ENCODE measurements around the gene SLC35F2. TPM values are rescaled to one million over a fixed set of nuclear protein-coding genes. Genes with fewer than 3 reads are reported as not detected.

Gene SLC35F2
- total RNA-seq, 1 donor from 2014 or later = 38.0 TPM

GRCh38 chr11:107856981-107857517 is 1.5 kb downstream of the SLC35F2 start:
- Mint-ChIP-seq H3K36me3 (ENCODE audit: low read depth) (peaks cover 8% of the 10 kb centered on the region), H3K4me1 (ENCODE audit: low read depth) (peaks cover 26% of the 10 kb centered on the region), H3K9me3 (no peaks in the 10 kb centered on the region), H3K27ac (no peak overlapping the region), H3K4me3 (peak overlapping the region; percentile 95), H3K27me3 (ENCODE audit: insufficient read depth) (peaks cover 4% of the 10 kb centered on the region)
- intact Hi-C loops (cut with micrococcal nuclease) = loop anchor here (5.0 kb wide), 3 partner anchors 265 to 610 kb away; partner anchors contain the start of genes ACAT1, ATM, C11orf65 and NPAT
- no peak for DNase-seq (ENCODE audit: low spot score)

- H3K27me3 Mint-ChIP-seq (ENCODE audit: insufficient read depth) = peaks cover 4% of the 10 kb centered on the region
- peak overlapping the region; percentile 95 for H3K4me3 Mint-ChIP-seq
- H3K36me3 Mint-ChIP-seq (ENCODE audit: low read depth) = peaks cover 8% of the 10 kb centered on the region
- intact Hi-C loops (cut with micrococcal nuclease) = loop anchor here (5.0 kb wide), 3 partner anchors 266 to 611 kb away; partner anchors contain the start of genes ACAT1, ATM, C11orf65 and NPAT
- H3K4me1 Mint-ChIP-seq (ENCODE audit: low read depth) = peaks cover 32% of the 10 kb centered on the region
- no peaks in the 10 kb centered on the region for H3K9me3 Mint-ChIP-seq
- no peak overlapping the region for H3K27ac Mint-ChIP-seq
- no peak for DNase-seq (ENCODE audit: low spot score)
Observed at GRCh38 chr11:107856180-107856980, 2.2 kb downstream of the SLC35F2 start.

GRCh38 chr11:107853070-107853469 is 5.5 kb downstream of the SLC35F2 start:
- peaks cover 21% of the 10 kb centered on the region for H3K4me1 Mint-ChIP-seq (ENCODE audit: low read depth)
- H3K27me3 Mint-ChIP-seq (ENCODE audit: insufficient read depth) = no peaks in the 10 kb centered on the region
- peaks cover 8% of the 10 kb centered on the region for H3K36me3 Mint-ChIP-seq (ENCODE audit: low read depth)
- intact Hi-C loops (cut with micrococcal nuclease) = no loop called here
- no peak overlapping the region for H3K27ac Mint-ChIP-seq
- H3K9me3 Mint-ChIP-seq = no peaks in the 10 kb centered on the region
- no peak for DNase-seq (ENCODE audit: low spot score)
- no peak overlapping the region for H3K4me3 Mint-ChIP-seq

GRCh38 chr11:107851704-107852310 is 6.8 kb downstream of the SLC35F2 start:
- intact Hi-C loops (cut with micrococcal nuclease) = no loop called here
- Mint-ChIP-seq H3K27me3 (ENCODE audit: insufficient read depth) (no peaks in the 10 kb centered on the region), H3K9me3 (no peaks in the 10 kb centered on the region), H3K4me1 (ENCODE audit: low read depth) (peaks cover 26% of the 10 kb centered on the region), H3K36me3 (ENCODE audit: low read depth) (peaks cover 8% of the 10 kb centered on the region), H3K4me3 (no peak overlapping the region), H3K27ac (no peak overlapping the region)
- DNase-seq (ENCODE audit: low spot score) = no peak

GRCh38 chr11:107849790-107850189 is 8.8 kb downstream of the SLC35F2 start:
- intact Hi-C loops (cut with micrococcal nuclease) = no loop called here
- no peak for DNase-seq (ENCODE audit: low spot score)
- H3K4me1 Mint-ChIP-seq (ENCODE audit: low read depth) = peaks cover 20% of the 10 kb centered on the region
- H3K36me3 Mint-ChIP-seq (ENCODE audit: low read depth) = peaks cover 5% of the 10 kb centered on the region
- H3K27ac Mint-ChIP-seq = no peak overlapping the region
- no peaks in the 10 kb centered on the region for H3K9me3 Mint-ChIP-seq
- H3K4me3 Mint-ChIP-seq = no peak overlapping the region
- no peaks in the 10 kb centered on the region for H3K27me3 Mint-ChIP-seq (ENCODE audit: insufficient read depth)

- intact Hi-C loops (cut with micrococcal nuclease) = loop anchor here (1.0 kb wide), 1 partner anchor 8 kb away; no protein-coding TSS in a partner anchor
- DNase-seq (ENCODE audit: low spot score) = no peak
- H3K4me3 Mint-ChIP-seq = no peak overlapping the region
- H3K27me3 Mint-ChIP-seq (ENCODE audit: insufficient read depth) = no peaks in the 10 kb centered on the region
- no peak overlapping the region for H3K27ac Mint-ChIP-seq
- H3K4me1 Mint-ChIP-seq (ENCODE audit: low read depth) = peaks cover 20% of the 10 kb centered on the region
- H3K36me3 Mint-ChIP-seq (ENCODE audit: low read depth) = peaks cover 7% of the 10 kb centered on the region
- no peaks in the 10 kb centered on the region for H3K9me3 Mint-ChIP-seq
Observed at GRCh38 chr11:107848345-107848744, 10.2 kb downstream of the SLC35F2 start.

- no peak overlapping the region for H3K4me3 Mint-ChIP-seq
- H3K4me1 Mint-ChIP-seq (ENCODE audit: low read depth) = peaks cover 28% of the 10 kb centered on the region
Observed at GRCh38 chr11:107847184-107847583, 11.4 kb downstream of the SLC35F2 start.

GRCh38 chr11:107844041-107844440 is 14.5 kb downstream of the SLC35F2 start:
- no peaks in the 10 kb centered on the region for H3K27me3 Mint-ChIP-seq (ENCODE audit: insufficient read depth)
- peaks cover 15% of the 10 kb centered on the region for H3K36me3 Mint-ChIP-seq (ENCODE audit: low read depth)
- intact Hi-C loops (cut with micrococcal nuclease) = loop anchor here (5.0 kb wide), 2 partner anchors 83 to 278 kb away; partner anchors contain the start of genes ACAT1 and RAB39A
- no peak overlapping the region for H3K4me3 Mint-ChIP-seq
- DNase-seq (ENCODE audit: low spot score) = no peak
- no peak overlapping the region for H3K27ac Mint-ChIP-seq
- no peaks in the 10 kb centered on the region for H3K9me3 Mint-ChIP-seq
- H3K4me1 Mint-ChIP-seq (ENCODE audit: low read depth) = peaks cover 41% of the 10 kb centered on the region

More at GRCh38 chr11:107847184-107847583, 11.4 kb downstream of the SLC35F2 start:
- Mint-ChIP-seq H3K36me3 (ENCODE audit: low read depth) (peaks cover 14% of the 10 kb centered on the region), H3K9me3 (no peaks in the 10 kb centered on the region), H3K27ac (peak overlapping the region; percentile 48), H3K27me3 (ENCODE audit: insufficient read depth) (no peaks in the 10 kb centered on the region)
- DNase-seq (ENCODE audit: low spot score) = no peak
- intact Hi-C loops (cut with micrococcal nuclease) = no loop called here

GRCh38 chr11:107842412-107843100 is 16.0 kb downstream of the SLC35F2 start:
- Mint-ChIP-seq H3K9me3 (no peaks in the 10 kb centered on the region), H3K27me3 (ENCODE audit: insufficient read depth) (no peaks in the 10 kb centered on the region), H3K27ac (peak overlapping the region; percentile 51), H3K4me1 (ENCODE audit: low read depth) (peaks cover 34% of the 10 kb centered on the region), H3K36me3 (ENCODE audit: low read depth) (peaks cover 15% of the 10 kb centered on the region), H3K4me3 (no peak overlapping the region)
- DNase-seq (ENCODE audit: low spot score) = no peak
- intact Hi-C loops (cut with micrococcal nuclease) = loop anchor here (5.0 kb wide), 2 partner anchors 85 to 280 kb away; partner anchors contain the start of genes ACAT1 and RAB39A

- Mint-ChIP-seq H3K4me1 (ENCODE audit: low read depth) (peaks cover 46% of the 10 kb centered on the region), H3K27ac (peak overlapping the region; percentile 88), H3K27me3 (ENCODE audit: insufficient read depth) (no peaks in the 10 kb centered on the region), H3K9me3 (no peaks in the 10 kb centered on the region), H3K4me3 (peak overlapping the region; percentile 64), H3K36me3 (ENCODE audit: low read depth) (peaks cover 15% of the 10 kb centered on the region)
- intact Hi-C loops (cut with micrococcal nuclease) = loop anchor here (1.0 to 5.0 kb wide), 13 partner anchors 8 to 1763 kb away; partner anchors contain the start of genes AASDHPPT, ACAT1, ALKBH8 and CUL5
- DNase-seq (ENCODE audit: low spot score) = no peak
Observed at GRCh38 chr11:107840129-107840484, 18.5 kb downstream of the SLC35F2 start.

GRCh38 chr11:107836851-107837250 is 21.7 kb downstream of the SLC35F2 start:
- H3K9me3 Mint-ChIP-seq = no peaks in the 10 kb centered on the region
- H3K36me3 Mint-ChIP-seq (ENCODE audit: low read depth) = peaks cover 5% of the 10 kb centered on the region
- no peak for DNase-seq (ENCODE audit: low spot score)
- no peak overlapping the region for H3K27ac Mint-ChIP-seq
- peaks cover 37% of the 10 kb centered on the region for H3K4me1 Mint-ChIP-seq (ENCODE audit: low read depth)
- H3K4me3 Mint-ChIP-seq = no peak overlapping the region
- H3K27me3 Mint-ChIP-seq (ENCODE audit: insufficient read depth) = no peaks in the 10 kb centered on the region
- intact Hi-C loops (cut with micrococcal nuclease) = no loop called here

- no peak overlapping the region for H3K4me3 Mint-ChIP-seq
- H3K4me1 Mint-ChIP-seq (ENCODE audit: low read depth) = peaks cover 25% of the 10 kb centered on the region
- no peak overlapping the region for H3K27ac Mint-ChIP-seq
- H3K9me3 Mint-ChIP-seq = no peaks in the 10 kb centered on the region
- no peak for DNase-seq (ENCODE audit: low spot score)
- no peaks in the 10 kb centered on the region for H3K27me3 Mint-ChIP-seq (ENCODE audit: insufficient read depth)
- intact Hi-C loops (cut with micrococcal nuclease) = no loop called here
- peaks cover 4% of the 10 kb centered on the region for H3K36me3 Mint-ChIP-seq (ENCODE audit: low read depth)
Observed at GRCh38 chr11:107834995-107835394, 23.6 kb downstream of the SLC35F2 start.
